ENCODE measurements around the gene GMCL1. TPM values are rescaled to one million over a fixed set of nuclear protein-coding genes. Genes with fewer than 3 reads are reported as not detected.

The GMCL1 gene
- total and polyA plus RNA-seq, 2 of the 13 experiments (the other 11 are each of a cell fraction or from before 2014, with no cell fraction given): 18.7 to 24.0 TPM

DNA sequence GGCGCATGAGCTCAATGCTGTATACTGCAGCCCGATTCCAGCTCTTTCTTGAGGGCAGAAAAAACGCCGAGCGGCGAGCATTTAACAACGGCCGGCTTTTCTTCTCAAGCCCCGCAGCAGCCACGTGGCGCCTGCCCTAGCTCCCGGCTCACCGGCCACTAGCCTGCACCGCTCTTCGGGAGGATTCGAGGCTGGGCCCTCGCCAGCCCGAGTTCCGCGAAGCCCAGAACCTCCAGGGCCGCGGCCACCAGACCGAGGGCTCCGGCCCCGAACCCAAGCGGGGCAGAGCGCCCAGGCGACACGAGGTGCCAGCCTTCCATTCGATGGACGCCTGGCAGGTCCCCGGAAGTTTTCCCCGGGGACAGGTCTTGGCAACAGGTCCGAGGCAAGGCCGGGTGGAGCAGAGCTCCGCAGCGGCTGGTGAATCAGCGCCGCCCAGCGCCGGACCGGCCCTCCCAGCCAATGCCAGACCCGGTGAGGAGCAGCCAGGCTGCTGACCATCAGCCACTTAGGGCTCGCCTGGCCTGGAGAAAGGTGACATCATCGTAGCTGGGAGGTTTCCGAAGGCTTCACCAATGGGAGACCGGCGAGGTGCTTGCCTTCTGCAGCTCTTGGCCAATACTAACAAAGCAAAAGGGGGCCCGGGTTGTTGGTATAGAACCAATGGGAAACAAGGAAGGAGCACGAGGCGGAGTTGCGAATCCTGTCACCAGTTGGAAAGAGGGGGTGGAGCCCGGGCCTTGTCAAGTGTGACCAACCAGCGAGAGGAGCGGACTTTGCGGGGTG lies 84.9 kb downstream of the GMCL1 start (continued):
- TF ChIP-seq, protein P1, sequence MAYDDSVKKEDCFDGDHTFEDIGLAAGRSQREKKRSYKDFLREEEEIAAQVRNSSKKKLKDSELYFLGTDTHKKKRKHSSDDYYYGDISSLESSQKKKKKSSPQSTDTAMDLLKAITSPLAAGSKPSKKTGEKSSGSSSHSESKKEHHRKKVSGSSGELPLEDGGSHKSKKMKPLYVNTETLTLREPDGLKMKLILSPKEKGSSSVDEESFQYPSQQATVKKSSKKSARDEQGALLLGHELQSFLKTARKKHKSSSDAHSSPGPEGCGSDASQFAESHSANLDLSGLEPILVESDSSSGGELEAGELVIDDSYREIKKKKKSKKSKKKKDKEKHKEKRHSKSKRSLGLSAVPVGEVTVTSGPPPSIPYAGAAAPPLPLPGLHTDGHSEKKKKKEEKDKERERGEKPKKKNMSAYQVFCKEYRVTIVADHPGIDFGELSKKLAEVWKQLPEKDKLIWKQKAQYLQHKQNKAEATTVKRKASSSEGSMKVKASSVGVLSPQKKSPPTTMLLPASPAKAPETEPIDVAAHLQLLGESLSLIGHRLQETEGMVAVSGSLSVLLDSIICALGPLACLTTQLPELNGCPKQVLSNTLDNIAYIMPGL (CRISPR knock-in tag; IDR thresholded peaks at IDR 0.05; ENCODE audit: borderline replicate concordance in 1 of 2, low read depth in 1 of 2): peak; percentile 55 to 91; a peak in 3 of 4 replicates
- TF ChIP-seq RBFOX2 (IDR thresholded peaks at IDR 0.05; ENCODE audit: low read depth, low read length): peak; percentile 98
- TF ChIP-seq, protein P2, sequence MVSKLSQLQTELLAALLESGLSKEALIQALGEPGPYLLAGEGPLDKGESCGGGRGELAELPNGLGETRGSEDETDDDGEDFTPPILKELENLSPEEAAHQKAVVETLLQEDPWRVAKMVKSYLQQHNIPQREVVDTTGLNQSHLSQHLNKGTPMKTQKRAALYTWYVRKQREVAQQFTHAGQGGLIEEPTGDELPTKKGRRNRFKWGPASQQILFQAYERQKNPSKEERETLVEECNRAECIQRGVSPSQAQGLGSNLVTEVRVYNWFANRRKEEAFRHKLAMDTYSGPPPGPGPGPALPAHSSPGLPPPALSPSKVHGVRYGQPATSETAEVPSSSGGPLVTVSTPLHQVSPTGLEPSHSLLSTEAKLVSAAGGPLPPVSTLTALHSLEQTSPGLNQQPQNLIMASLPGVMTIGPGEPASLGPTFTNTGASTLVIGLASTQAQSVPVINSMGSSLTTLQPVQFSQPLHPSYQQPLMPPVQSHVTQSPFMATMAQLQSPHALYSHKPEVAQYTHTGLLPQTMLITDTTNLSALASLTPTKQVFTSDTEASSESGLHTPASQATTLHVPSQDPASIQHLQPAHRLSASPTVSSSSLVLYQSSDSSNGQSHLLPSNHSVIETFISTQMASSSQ (IDR thresholded peaks at IDR 0.05; ENCODE audit: low read depth): no peak
- TF ChIP-seq, protein P2 (CRISPR knock-in tag; IDR thresholded peaks at IDR 0.05; ENCODE audit: borderline replicate concordance): peak; percentile 77
- peak; percentile 93 for TF ChIP-seq ZNF556 (CRISPR knock-in tag; IDR thresholded peaks at IDR 0.05; ENCODE audit: borderline replicate concordance)
- TF ChIP-seq, protein P3, sequence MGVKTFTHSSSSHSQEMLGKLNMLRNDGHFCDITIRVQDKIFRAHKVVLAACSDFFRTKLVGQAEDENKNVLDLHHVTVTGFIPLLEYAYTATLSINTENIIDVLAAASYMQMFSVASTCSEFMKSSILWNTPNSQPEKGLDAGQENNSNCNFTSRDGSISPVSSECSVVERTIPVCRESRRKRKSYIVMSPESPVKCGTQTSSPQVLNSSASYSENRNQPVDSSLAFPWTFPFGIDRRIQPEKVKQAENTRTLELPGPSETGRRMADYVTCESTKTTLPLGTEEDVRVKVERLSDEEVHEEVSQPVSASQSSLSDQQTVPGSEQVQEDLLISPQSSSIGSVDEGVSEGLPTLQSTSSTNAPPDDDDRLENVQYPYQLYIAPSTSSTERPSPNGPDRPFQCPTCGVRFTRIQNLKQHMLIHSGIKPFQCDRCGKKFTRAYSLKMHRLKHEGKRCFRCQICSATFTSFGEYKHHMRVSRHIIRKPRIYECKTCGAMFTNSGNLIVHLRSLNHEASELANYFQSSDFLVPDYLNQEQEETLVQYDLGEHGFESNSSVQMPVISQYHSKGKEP (CRISPR knock-in tag; IDR thresholded peaks at IDR 0.05): no peak
- TF ChIP-seq JUN (CRISPR knock-in tag; IDR thresholded peaks at IDR 0.05): peak; percentile 74
- TF ChIP-seq, protein P4, sequence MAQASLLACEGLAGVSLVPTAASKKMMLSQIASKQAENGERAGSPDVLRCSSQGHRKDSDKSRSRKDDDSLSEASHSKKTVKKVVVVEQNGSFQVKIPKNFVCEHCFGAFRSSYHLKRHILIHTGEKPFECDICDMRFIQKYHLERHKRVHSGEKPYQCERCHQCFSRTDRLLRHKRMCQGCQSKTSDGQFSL (CRISPR knock-in tag; IDR thresholded peaks at IDR 0.05): peak; percentile 40; the same call in 1 of the 2 replicates
- TF ChIP-seq ZNF263 (CRISPR knock-in tag; IDR thresholded peaks at IDR 0.05): peak; percentile 65
- peak; percentile 81 for TF ChIP-seq ZNF350 (CRISPR knock-in tag; IDR thresholded peaks at IDR 0.05; ENCODE audit: borderline replicate concordance, low read depth)
- no peak for TF ChIP-seq SYNCRIP (IDR thresholded peaks at IDR 0.05; ENCODE audit: insufficient read depth, low read depth, low read length)
- no peak for TF ChIP-seq ZNF264 (CRISPR knock-in tag; IDR thresholded peaks at IDR 0.05)
- TF ChIP-seq ZNF138 (CRISPR knock-in tag; IDR thresholded peaks at IDR 0.05; ENCODE audit: low read depth): peak; percentile 90; the same call in 1 of the 2 replicates
- peak; percentile 52; the same call in 1 of the 2 replicates for TF ChIP-seq ZNF143 (CRISPR knock-in tag; IDR thresholded peaks at IDR 0.05)
- no peak for TF ChIP-seq KDM1A (CRISPR knock-in tag; IDR thresholded peaks at IDR 0.05)
- peak; percentile 82; the same call in 1 of the 2 replicates for TF ChIP-seq ZNF792 (CRISPR knock-in tag; IDR thresholded peaks at IDR 0.05)
- TF ChIP-seq PHF20 (CRISPR knock-in tag; IDR thresholded peaks at IDR 0.05): peak; percentile 25; the same call in 1 of the 2 replicates
- TF ChIP-seq, protein P5, sequence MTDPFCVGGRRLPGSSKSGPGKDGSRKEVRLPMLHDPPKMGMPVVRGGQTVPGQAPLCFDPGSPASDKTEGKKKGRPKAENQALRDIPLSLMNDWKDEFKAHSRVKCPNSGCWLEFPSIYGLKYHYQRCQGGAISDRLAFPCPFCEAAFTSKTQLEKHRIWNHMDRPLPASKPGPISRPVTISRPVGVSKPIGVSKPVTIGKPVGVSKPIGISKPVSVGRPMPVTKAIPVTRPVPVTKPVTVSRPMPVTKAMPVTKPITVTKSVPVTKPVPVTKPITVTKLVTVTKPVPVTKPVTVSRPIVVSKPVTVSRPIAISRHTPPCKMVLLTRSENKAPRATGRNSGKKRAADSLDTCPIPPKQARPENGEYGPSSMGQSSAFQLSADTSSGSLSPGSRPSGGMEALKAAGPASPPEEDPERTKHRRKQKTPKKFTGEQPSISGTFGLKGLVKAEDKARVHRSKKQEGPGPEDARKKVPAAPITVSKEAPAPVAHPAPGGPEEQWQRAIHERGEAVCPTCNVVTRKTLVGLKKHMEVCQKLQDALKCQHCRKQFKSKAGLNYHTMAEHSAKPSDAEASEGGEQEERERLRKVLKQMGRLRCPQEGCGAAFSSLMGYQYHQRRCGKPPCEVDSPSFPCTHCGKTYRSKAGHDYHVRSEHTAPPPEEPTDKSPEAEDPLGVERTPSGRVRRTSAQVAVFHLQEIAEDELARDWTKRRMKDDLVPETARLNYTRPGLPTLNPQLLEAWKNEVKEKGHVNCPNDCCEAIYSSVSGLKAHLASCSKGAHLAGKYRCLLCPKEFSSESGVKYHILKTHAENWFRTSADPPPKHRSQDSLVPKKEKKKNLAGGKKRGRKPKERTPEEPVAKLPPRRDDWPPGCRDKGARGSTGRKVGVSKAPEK (CRISPR knock-in tag; IDR thresholded peaks at IDR 0.05; ENCODE audit: borderline replicate concordance): peak; percentile 86; the same call in 1 of the 2 replicates
